ENCODE measurements around the gene PLAC1.

- TF ChIP-seq ARNT (IDR thresholded peaks at IDR 0.05) (no peak), FOXK2 (IDR thresholded peaks at IDR 0.05) (no peak), FOXA1 (IDR thresholded peaks at IDR 0.05) (no peak), ZNF384 (IDR thresholded peaks at IDR 0.05) (no peak)
Measured at GRCh38 chrX:134683351-134684005, 25.2 kb upstream of the PLAC1 start.

Data from HEK293T (cell line).